Measurements from ENCODE around the gene KCNIP1. TPM values are rescaled to one million over a fixed set of nuclear protein-coding genes. Genes with fewer than 3 reads are reported as not detected.

Gene KCNIP1
- total RNA-seq, 1 donor = not detected

DNA sequence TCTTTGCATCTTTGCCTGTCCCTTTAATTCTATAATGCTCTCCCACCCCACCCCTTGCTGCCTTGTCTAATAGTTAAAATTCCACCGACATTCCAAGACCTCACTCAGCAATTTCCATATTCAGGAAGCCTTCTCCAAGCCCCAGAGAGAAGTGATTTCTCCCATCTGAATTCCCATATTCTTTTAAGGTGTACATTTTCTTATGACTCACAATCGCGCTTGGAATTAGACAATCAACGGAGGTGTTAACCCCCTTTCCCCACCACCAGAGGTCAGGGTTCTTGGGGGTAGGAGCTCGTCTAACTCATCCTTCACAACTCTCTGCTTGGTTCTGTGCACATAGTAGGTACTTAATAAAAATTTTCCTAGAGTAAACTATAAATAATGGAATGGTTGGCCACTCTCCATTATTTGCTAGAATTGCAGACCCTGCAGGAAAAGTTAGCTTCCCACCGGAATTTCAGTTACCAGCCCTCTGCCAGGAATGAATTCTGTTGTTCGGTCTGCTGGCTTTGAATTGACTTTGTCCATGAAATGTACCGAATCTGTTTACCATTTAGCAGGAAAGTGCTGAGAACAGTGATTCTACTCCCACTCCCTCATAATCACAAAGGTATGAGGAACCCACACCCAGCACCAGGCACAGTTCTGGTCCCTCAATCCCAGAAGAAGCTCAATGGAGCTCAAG is 5.0 kb downstream of the KCNIP1 start:
- no peak overlapping the region for H3K4me3 ChIP-seq (ENCODE audit: insufficient read depth, low read length)
- no peaks in the 10 kb centered on the region for H3K4me1 ChIP-seq (ENCODE audit: insufficient read depth, low read length)
- H3K4me2 ChIP-seq (ENCODE audit: insufficient read depth, low read length) = no peak overlapping the region
- H3K27ac ChIP-seq (ENCODE audit: low read depth, low read length) = no peak overlapping the region
- no peak for TF ChIP-seq CTCF (IDR thresholded peaks at IDR 0.05; ENCODE audit: extremely low read depth, low read depth, low read length)
- H3K9me3 ChIP-seq (ENCODE audit: low read depth, low read length) = no peaks in the 10 kb centered on the region
- H3K79me2 ChIP-seq (ENCODE audit: insufficient read depth, low read length) = no peaks in the 10 kb centered on the region
- no peaks in the 10 kb centered on the region for H3K36me3 ChIP-seq (ENCODE audit: insufficient read depth, low read length)
- no peaks in the 10 kb centered on the region for H4K20me1 ChIP-seq (ENCODE audit: insufficient read depth, low read length)
- H3K27me3 ChIP-seq (ENCODE audit: insufficient read depth, low read length) = peaks cover 32% of the 10 kb centered on the region
- no peak overlapping the region for H2AFZ ChIP-seq (ENCODE audit: low read length)
- no peak for DNase-seq (ENCODE audit: insufficient read length, low spot score, missing footprints)

GRCh38 chr5:170509348-170509660 is 5.5 kb downstream of the KCNIP1 start:
- no peak for DNase-seq (ENCODE audit: insufficient read length, low spot score, missing footprints)
- Histone ChIP-seq H3K79me2 (ENCODE audit: insufficient read depth, low read length) (no peaks in the 10 kb centered on the region), H3K4me1 (ENCODE audit: insufficient read depth, low read length) (no peaks in the 10 kb centered on the region), H3K9me3 (ENCODE audit: low read depth, low read length) (no peaks in the 10 kb centered on the region), H3K36me3 (ENCODE audit: insufficient read depth, low read length) (no peaks in the 10 kb centered on the region), H4K20me1 (ENCODE audit: insufficient read depth, low read length) (no peaks in the 10 kb centered on the region), H2AFZ (ENCODE audit: low read length) (no peak overlapping the region), H3K27ac (ENCODE audit: low read depth, low read length) (no peak overlapping the region), H3K4me3 (ENCODE audit: insufficient read depth, low read length) (no peak overlapping the region), H3K4me2 (ENCODE audit: insufficient read depth, low read length) (no peak overlapping the region), H3K27me3 (ENCODE audit: insufficient read depth, low read length) (peaks cover 29% of the 10 kb centered on the region)
- TF ChIP-seq CTCF (IDR thresholded peaks at IDR 0.05; ENCODE audit: extremely low read depth, low read depth, low read length) = no peak

- Histone ChIP-seq H3K27ac (ENCODE audit: low read depth, low read length) (no peak overlapping the region), H3K4me2 (ENCODE audit: insufficient read depth, low read length) (no peak overlapping the region), H3K27me3 (ENCODE audit: insufficient read depth, low read length) (peaks cover 21% of the 10 kb centered on the region), H4K20me1 (ENCODE audit: insufficient read depth, low read length) (no peaks in the 10 kb centered on the region), H3K36me3 (ENCODE audit: insufficient read depth, low read length) (no peaks in the 10 kb centered on the region), H3K79me2 (ENCODE audit: insufficient read depth, low read length) (no peaks in the 10 kb centered on the region), H2AFZ (ENCODE audit: low read length) (no peak overlapping the region), H3K9me3 (ENCODE audit: low read depth, low read length) (no peaks in the 10 kb centered on the region), H3K4me1 (ENCODE audit: insufficient read depth, low read length) (no peaks in the 10 kb centered on the region), H3K4me3 (ENCODE audit: insufficient read depth, low read length) (no peak overlapping the region)
- no peak for DNase-seq (ENCODE audit: insufficient read length, low spot score, missing footprints)
- TF ChIP-seq CTCF (IDR thresholded peaks at IDR 0.05; ENCODE audit: extremely low read depth, low read depth, low read length) = no peak
These were observed 6.3 kb downstream of the KCNIP1 start for GRCh38 chr5:170510126-170510525.

- H3K9me3 ChIP-seq (ENCODE audit: low read depth, low read length) = no peaks in the 10 kb centered on the region
- H4K20me1 ChIP-seq (ENCODE audit: insufficient read depth, low read length) = no peaks in the 10 kb centered on the region
- H3K4me1 ChIP-seq (ENCODE audit: insufficient read depth, low read length) = no peaks in the 10 kb centered on the region
- no peak for TF ChIP-seq CTCF (IDR thresholded peaks at IDR 0.05; ENCODE audit: extremely low read depth, low read depth, low read length)
- no peak for DNase-seq (ENCODE audit: insufficient read length, low spot score, missing footprints)
- H3K36me3 ChIP-seq (ENCODE audit: insufficient read depth, low read length) = no peaks in the 10 kb centered on the region
- H3K79me2 ChIP-seq (ENCODE audit: insufficient read depth, low read length) = no peaks in the 10 kb centered on the region
- H3K27me3 ChIP-seq (ENCODE audit: insufficient read depth, low read length) = peaks cover 17% of the 10 kb centered on the region
- H3K4me2 ChIP-seq (ENCODE audit: insufficient read depth, low read length) = no peak overlapping the region
- H2AFZ ChIP-seq (ENCODE audit: low read length) = no peak overlapping the region
- H3K4me3 ChIP-seq (ENCODE audit: insufficient read depth, low read length) = no peak overlapping the region
- no peak overlapping the region for H3K27ac ChIP-seq (ENCODE audit: low read depth, low read length)
These were observed 6.7 kb downstream of the KCNIP1 start for GRCh38 chr5:170510559-170510958.

Measured in osteoblast (primary cell).